HepG2 (cell line): ENCODE results near the gene TCTN2. TPM values are rescaled to one million over a fixed set of nuclear protein-coding genes. Genes with fewer than 3 reads are reported as not detected.

Experiments
- ADNP ChIP-seq: sonication (generic); formaldehyde crosslinking; IDR thresholded peaks from 2 replicates; pipeline ENCODE4 v1.4.0; 2020; ENCODE audit warnings: missing genetic modification reagents
- AKAP8 ChIP-seq: sonication (generic); formaldehyde crosslinking; IDR thresholded peaks from 2 replicates; pipeline ENCODE4 v1.5.1; 2020; ENCODE audit warnings: mild to moderate bottlenecking, missing genetic modification reagents
- ARNTL ChIP-seq: sonication (generic); formaldehyde crosslinking; IDR thresholded peaks from 2 replicates; pipeline ENCODE4 v1.4.0; 2020; ENCODE audit warnings: mild to moderate bottlenecking, missing genetic modification reagents
- ATF4 ChIP-seq, 2 experiments: fragments of 450-650 bp in 1 of 2; sonication (generic) in 1 of 2; formaldehyde crosslinking; IDR thresholded peaks; 2 replicates each; pipeline versions ENCODE4 v1.5.0 to v1.8.0; 2020 to 2022; ENCODE audit warnings: mild to moderate bottlenecking in 1 of 2, missing genetic modification reagents in 1 of 2
- DNMT1 ChIP-seq: sonication (generic); formaldehyde crosslinking; IDR thresholded peaks from 2 replicates; pipeline ENCODE4 v1.5.1; 2020; ENCODE audit warnings: mild to moderate bottlenecking, missing genetic modification reagents
- ISX ChIP-seq: sonication (generic); formaldehyde crosslinking; conservative IDR thresholded peaks from 2 replicates; pipeline ENCODE4 v1.5.0; 2020; ENCODE audit warnings: missing genetic modification reagents
- KDM4B ChIP-seq: sonication (generic); formaldehyde crosslinking; IDR thresholded peaks from 2 replicates; pipeline ENCODE4 v1.4.0; 2020; ENCODE audit warnings: missing genetic modification reagents
- MIER2 ChIP-seq: IDR thresholded peaks from 2 replicates; pipeline ENCODE4 v1.6.1; 2016; ENCODE audit warnings: missing biosample characterization, missing genetic modification reagents
- PITX1 ChIP-seq: sonication (generic); formaldehyde crosslinking; IDR thresholded peaks from 2 replicates; pipeline ENCODE4 v1.5.1; 2020; ENCODE audit warnings: mild to moderate bottlenecking, missing genetic modification reagents
- RAD21 ChIP-seq: fragments of 450-650 bp; formaldehyde crosslinking; IDR thresholded peaks from 2 replicates; pipeline ENCODE4 v1.5.0; 2020; ENCODE audit warnings: mild to moderate bottlenecking
- RBFOX2 ChIP-seq: fragments of 200-400 bp; formaldehyde crosslinking; IDR thresholded peaks from 2 replicates; pipeline ENCODE4 v1.6.1; 2017; ENCODE audit warnings: low read depth, mild to moderate bottlenecking, low read length
- RCOR2 ChIP-seq: IDR thresholded peaks from 2 replicates; pipeline ENCODE4 v1.6.1; 2016; ENCODE audit warnings: missing biosample characterization, missing genetic modification reagents
- REST ChIP-seq, 2 experiments: IDR thresholded peaks; 2 replicates each; pipeline ENCODE4 v1.6.1; 2011 to 2012; ENCODE audit warnings: low read length in 2 of 2, borderline replicate concordance in 1 of 2, low read depth in 1 of 2, mild to moderate bottlenecking in 1 of 2, moderate library complexity in 1 of 2
- RNF219 ChIP-seq: sonication (generic); formaldehyde crosslinking; IDR thresholded peaks from 2 replicates; pipeline ENCODE4 v1.5.0; 2020; ENCODE audit warnings: mild to moderate bottlenecking, missing genetic modification reagents
- SNAPC2 ChIP-seq: sonication (generic); formaldehyde crosslinking; IDR thresholded peaks from 2 replicates; pipeline ENCODE4 v1.8.1; 2022; ENCODE audit warnings: mild to moderate bottlenecking, missing genetic modification reagents
- ZBTB7A ChIP-seq: sonication (generic); formaldehyde crosslinking; IDR thresholded peaks from 2 replicates; pipeline ENCODE4 v1.8.0; 2022; ENCODE audit warnings: mild to moderate bottlenecking, missing genetic modification reagents
- ZHX1 ChIP-seq: sonication (generic); formaldehyde crosslinking; IDR thresholded peaks from 2 replicates; pipeline ENCODE4 v1.8.1; 2022; ENCODE audit warnings: low read depth, mild to moderate bottlenecking, missing genetic modification reagents
- ZNF550 ChIP-seq: sonication (generic); formaldehyde crosslinking; IDR thresholded peaks from 2 replicates; pipeline ENCODE4 v1.4.0; 2020; ENCODE audit warnings: mild to moderate bottlenecking, missing genetic modification reagents, borderline replicate concordance
- ZNF629 ChIP-seq: sonication (generic); formaldehyde crosslinking; conservative IDR thresholded peaks from 2 replicates; pipeline ENCODE4 v1.5.0; 2020; ENCODE audit warnings: missing genetic modification reagents
- ZNF790 ChIP-seq: sonication (generic); formaldehyde crosslinking; IDR thresholded peaks from 2 replicates; pipeline ENCODE4 v1.8.0; 2022; ENCODE audit warnings: missing genetic modification reagents, mild to moderate bottlenecking, borderline replicate concordance
- polyA plus RNA-seq, 8 experiments: library from polyadenylated mRNA; depleted of rRNA in 3 of 8; stranded (reverse) in 7 of 8; unstranded in 1 of 8; fragments of >200 nt; fragmentation: Illumina TruSeq in 4 of 8; extraction: Trizol in 4 of 8; gene quantifications; 2 replicates each; pipeline versions ENCODE4 v1.2.1 to v1.2.3, GENCODE V29; 2011 to 2016; ENCODE audit warnings: low read depth in 4 of 8, missing spikeins in 1 of 8, mixed read lengths in 1 of 8; ENCODE audit not compliant: insufficient read depth in 1 of 8
- total RNA-seq, 5 experiments: library from RNA; depleted of rRNA; stranded (reverse); fragments of >200 nt; fragmentation: Illumina TruSeq; extraction: Trizol; gene quantifications; 2 replicates each; pipeline ENCODE4 v1.2.3, GENCODE V29; 2016; ENCODE audit warnings: low read depth in 1 of 5

The TCTN2 gene
- total and polyA plus RNA-seq, 2 of the 13 experiments (the other 11 are each of a cell fraction or from before 2014, with no cell fraction given), result 5.0 to 8.1 TPM

- peak in 1 of 2 experiments; percentile 71; a peak in 2 of 4 replicates for TF ChIP-seq ATF4 (CRISPR knock-in tag; IDR thresholded peaks at IDR 0.05)
- no peak for TF ChIP-seq RCOR2 (CRISPR knock-in tag)
- TF ChIP-seq ADNP (CRISPR knock-in tag), result no peak
- peak; percentile 40; the same call in 1 of the 2 replicates for TF ChIP-seq KDM4B
- TF ChIP-seq ZNF629 (CRISPR knock-in tag), result 0 out of 2 replicates have a peak, but pooled peaks have one; percentile 19
- peak in 1 of 2 experiments; percentile 43; a peak in 1 of 4 replicates for TF ChIP-seq REST (IDR thresholded peaks at IDR 0.05; ENCODE audit: borderline replicate concordance in 1 of 2, low read depth in 1 of 2, low read length in 2 of 2)
- TF ChIP-seq RAD21 (CRISPR knock-in tag), result peak; percentile 46
- TF ChIP-seq RBFOX2, result peak; percentile 95
- no peak; the same call in 1 of the 2 replicates for TF ChIP-seq MIER2
- TF ChIP-seq ZHX1, result 0 out of 2 replicates have a peak, but pooled peaks have one; percentile 56
- TF ChIP-seq ARNTL, result peak; percentile 85
- TF ChIP-seq ISX (CRISPR knock-in tag), result no peak
- TF ChIP-seq AKAP8 (CRISPR knock-in tag), result no peak
- no peak for TF ChIP-seq ZNF550 (CRISPR knock-in tag)
- TF ChIP-seq PITX1, result peak; percentile 91
- TF ChIP-seq ZBTB7A (CRISPR knock-in tag), result no peak
- TF ChIP-seq DNMT1 (CRISPR knock-in tag), result 0 out of 2 replicates have a peak, but pooled peaks have one; percentile 74
- peak; percentile 91 for TF ChIP-seq ZNF790 (CRISPR knock-in tag)
- no peak; the same call in 1 of the 2 replicates for TF ChIP-seq SNAPC2 (CRISPR knock-in tag)
- no peak for TF ChIP-seq RNF219
Measured at GRCh38 chr12:123633379-123634141, 37.4 kb upstream of the TCTN2 start, which contains the start of the genes EIF2B1 and GTF2H3 (continued).
